Activated CD4-positive, CD25-positive, alpha-beta regulatory T cell treated with anti-CD3 and anti-CD28 coated beads, Interleukin-2, amount 50 U/mL, for 72 hours (primary cell): ENCODE measurements around the gene EIF2S1.
A peak's percentile ranks its signal among the peaks of the same experiment; 100 is the strongest.
"Not testable (repeated sequence)": the region's sequence is repeated elsewhere in the genome, so short reads cannot be mapped to it uniquely, and the experiment has no call there.

ENCODE experiments used
- DNase-seq: peaks from one replicate; pipeline ENCODE4 v3.0.0; 2021

The EIF2S1 gene

GRCh38 chr14:67372833-67373232 is 12.7 kb downstream of the EIF2S1 start:
- no peak for DNase-seq

DNA sequence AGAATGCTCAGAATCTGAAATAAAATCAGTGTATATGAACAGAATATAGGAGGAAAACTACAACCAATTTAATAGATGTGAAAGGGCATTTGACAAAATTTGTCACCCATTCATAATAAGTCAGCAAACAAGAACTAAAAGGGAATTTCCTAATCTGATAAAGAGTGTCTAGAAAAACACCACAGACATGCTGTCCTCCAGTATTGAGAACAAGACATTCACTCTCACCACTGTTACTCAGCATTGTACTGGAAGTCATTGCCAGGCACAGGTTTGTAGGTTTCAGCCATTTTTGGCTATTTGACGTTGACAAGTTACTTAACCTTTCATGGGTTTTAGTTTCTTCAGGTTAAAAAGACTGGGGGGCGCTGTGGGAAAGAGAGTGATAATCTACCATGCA is 13.2 kb downstream of the EIF2S1 start:
- DNase-seq: no peak

- DNase-seq: no peak
These were observed 17.8 kb downstream of the EIF2S1 start for GRCh38 chr14:67377916-67378315.

GRCh38 chr14:67385120-67385519 is 25.0 kb downstream of the EIF2S1 start:
- DNase-seq: no peak

- DNase-seq: no peak
These were observed 25.5 kb downstream of the EIF2S1 start for GRCh38 chr14:67385618-67386017.

DNA sequence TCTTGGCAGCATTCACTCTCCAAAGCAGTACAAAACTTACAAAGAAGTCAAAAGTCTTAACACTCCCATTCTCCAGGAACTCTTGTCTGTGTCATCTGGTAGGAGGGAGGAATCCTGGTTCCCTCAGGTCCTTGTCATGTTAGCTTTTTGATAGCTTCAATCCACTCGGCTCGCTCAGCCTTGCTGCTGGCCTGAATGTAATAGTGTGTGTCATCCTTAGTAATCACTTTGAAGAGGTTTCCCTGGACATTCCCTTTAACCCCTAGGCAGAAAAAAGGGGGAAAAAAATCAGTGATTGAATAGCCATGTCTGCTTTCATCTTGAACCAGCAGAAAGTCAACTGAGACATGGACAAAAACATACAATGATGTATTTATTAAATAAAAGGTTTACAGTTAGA is 27.1 kb downstream of the EIF2S1 start:
- DNase-seq: no peak

GRCh38 chr14:67389275-67389674 is 29.1 kb downstream of the EIF2S1 start:
- DNase-seq: no peak

- DNase-seq: no peak
These were observed 29.8 kb downstream of the EIF2S1 start for GRCh38 chr14:67389811-67390534.

GRCh38 chr14:67391268-67391667 is 31.1 kb downstream of the EIF2S1 start:
- DNase-seq: no peak

DNA sequence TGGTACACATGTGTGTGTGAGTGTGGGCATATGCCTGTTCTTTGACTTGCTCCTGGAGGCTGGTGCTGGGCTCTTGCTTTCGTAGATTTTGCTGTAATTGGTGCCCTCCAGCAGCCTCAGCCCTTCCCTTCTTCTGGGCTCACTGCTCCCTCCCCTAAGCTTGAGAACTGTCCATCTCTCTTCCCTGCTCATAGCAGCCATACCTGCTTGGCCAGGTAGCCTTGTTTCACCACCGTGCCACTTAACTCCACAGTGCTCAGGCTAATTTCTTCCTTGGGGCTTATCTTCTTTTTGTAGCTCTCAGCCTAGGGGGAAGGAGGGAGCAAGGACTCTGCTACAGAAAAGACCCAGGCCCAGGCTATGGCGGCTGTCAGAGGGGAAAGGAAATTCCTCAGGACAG is 32.0 kb downstream of the EIF2S1 start:
- DNase-seq: no peak

- no peak for DNase-seq
These were observed 32.7 kb downstream of the EIF2S1 start for GRCh38 chr14:67392800-67393199.

- no peak for DNase-seq
These were observed 33.6 kb downstream of the EIF2S1 start for GRCh38 chr14:67393689-67394088.

DNA sequence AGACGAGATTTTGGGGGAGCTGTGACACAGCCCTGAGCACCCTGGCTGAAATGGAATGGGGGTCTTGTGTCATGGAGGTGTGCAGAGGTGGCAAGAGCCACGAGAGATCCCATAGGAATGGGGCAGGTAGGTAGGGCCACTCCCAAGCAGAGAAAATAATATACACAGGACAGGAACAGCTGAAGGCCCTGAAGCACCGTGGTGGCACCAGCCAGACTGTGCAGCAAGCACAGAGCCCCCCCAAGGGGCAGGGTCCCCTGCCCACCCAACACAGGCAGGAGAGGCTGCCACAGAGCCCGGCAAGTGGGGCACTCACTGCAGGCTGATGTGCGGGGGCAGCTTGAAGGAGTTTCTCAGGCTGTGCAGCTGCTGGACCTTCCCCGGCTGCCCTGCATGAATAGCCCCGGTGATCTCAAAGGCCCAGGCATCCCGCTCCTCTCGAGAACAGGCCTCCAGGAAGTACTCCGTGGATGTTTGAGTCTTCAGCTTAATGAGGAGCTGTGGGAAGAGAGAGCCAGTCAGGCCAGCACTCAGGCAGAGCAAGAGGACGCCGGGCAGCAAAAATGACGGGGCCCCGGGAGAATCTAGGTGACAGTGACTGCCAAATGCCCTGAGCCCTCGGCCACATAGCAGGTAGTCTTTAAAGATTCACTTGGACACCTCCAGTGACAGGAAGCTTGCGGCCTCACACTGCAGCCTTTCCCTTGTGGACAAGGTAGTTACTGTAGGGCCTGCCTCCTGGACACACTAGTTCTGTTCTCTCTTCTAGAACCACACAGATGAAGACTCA is 35.2 kb downstream of the EIF2S1 start:
- no peak for DNase-seq

GRCh38 chr14:67395876-67396189 is 35.7 kb downstream of the EIF2S1 start:
- no peak for DNase-seq

DNA sequence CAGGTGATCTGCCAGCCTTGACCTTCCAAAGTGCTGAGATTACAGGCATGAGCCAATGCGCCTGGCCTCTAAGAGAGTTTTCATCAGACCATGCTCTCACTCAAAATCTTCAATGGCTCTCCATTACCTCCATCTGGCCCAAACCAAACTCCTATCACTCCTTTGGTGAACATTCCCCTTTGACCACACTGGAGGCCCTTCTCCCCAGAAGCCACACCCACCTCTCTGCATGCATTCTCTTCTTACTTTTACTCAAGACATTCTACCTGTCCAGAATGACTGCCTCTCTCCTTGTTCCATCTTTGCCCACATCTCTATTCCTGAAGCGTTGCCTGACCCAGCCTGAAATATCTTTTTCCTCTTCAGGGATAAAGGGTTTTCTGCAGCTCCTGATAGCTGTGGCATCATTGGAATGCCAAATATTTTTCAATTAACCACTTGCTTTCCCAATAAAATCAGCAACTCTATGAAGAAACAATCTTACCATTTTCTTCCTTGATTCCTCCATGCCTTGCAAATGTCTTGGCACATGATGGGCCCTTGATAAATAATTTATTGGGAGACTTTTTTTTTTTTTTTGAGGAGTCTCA is 36.3 kb downstream of the EIF2S1 start:
- DNase-seq: no peak

GRCh38 chr14:67397536-67397935 is 37.4 kb downstream of the EIF2S1 start:
- DNase-seq: no peak

DNA sequence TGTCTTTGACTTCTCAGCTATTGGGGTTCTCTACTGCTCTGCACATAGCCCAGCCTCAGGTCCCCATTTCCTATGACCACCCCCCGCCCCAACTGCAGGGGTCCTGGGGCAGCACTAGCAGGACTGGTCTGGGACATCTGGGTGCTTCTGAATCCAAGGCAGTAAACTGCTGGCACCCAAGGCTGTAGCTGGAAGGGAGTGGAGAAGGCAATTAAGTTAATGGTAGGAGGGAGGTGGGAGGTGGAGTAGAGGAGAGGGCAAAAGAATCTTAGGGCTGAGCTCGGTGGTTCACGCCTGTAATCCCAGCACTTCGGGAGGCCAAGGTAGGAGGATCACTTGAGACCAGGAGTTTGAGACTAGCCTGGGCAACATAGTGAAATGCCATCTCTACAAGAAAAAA is 40.3 kb downstream of the EIF2S1 start:
- DNase-seq: no peak

- DNase-seq: no peak
These were observed 45.6 kb downstream of the EIF2S1 start for GRCh38 chr14:67405771-67406170.

- DNase-seq: not testable (repeated sequence)
These were observed 48.1 kb downstream of the EIF2S1 start for GRCh38 chr14:67408122-67408801.

DNA sequence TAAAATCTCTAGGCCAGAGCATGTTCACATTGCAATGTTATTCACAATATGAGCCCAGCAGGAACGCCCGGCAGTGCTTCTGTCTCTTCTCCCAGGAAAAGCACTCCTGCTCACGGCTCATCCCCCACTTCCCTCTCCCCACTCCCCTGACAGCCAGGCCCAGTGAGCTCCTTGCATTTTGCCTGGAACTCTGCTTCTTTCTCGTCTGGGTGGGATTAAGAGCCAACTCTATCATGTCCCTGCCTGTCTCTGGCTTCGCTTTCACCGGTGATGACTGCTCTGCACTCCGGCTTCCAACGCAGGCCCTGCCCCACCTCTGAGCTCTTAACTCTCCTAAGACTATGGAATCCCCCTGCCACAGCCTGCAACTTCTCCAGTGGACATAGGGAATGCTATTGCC is 49.3 kb downstream of the EIF2S1 start:
- no peak for DNase-seq

- DNase-seq: no peak
These were observed 50.2 kb downstream of the EIF2S1 start for GRCh38 chr14:67410313-67410712.

DNA sequence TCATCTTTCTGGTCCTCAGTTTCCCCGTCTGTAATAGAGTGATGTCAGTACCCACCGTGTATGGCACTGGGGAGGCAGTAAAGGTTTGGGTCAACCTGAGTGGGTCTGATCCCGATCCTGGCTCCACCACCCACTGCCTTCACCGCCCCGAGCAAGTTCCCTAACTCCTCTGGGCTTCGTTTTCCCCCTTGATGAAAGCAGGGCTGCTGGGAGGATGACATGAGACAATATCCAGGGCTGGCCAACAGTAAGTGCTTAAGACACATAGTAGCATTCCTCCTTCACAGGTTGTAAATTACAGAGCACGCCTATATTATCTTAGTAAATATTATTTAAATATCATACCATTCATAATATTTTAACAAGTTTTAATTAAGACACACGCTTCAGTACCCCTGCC is 51.2 kb downstream of the EIF2S1 start:
- DNase-seq: no peak

- DNase-seq: peak; percentile 43
These were observed 51.8 kb downstream of the EIF2S1 start, which contains the start of gene PLEK2 for GRCh38 chr14:67411820-67412421. Gene PLEK2 (minus strand): TSS chr14:67412165. CDS start chr14:67412059, 106 bp downstream.
